Fibroblast of skin of left quadriceps (primary cell): ENCODE measurements around the gene CDH22.

ENCODE experiments used
- DNase-seq, 2 experiments: peaks; one replicate each; pipeline ENCODE4 v3.0.0-alpha.2; 2013; ENCODE audit warnings: low read depth in 2 of 2

CDH22 gene

DNA sequence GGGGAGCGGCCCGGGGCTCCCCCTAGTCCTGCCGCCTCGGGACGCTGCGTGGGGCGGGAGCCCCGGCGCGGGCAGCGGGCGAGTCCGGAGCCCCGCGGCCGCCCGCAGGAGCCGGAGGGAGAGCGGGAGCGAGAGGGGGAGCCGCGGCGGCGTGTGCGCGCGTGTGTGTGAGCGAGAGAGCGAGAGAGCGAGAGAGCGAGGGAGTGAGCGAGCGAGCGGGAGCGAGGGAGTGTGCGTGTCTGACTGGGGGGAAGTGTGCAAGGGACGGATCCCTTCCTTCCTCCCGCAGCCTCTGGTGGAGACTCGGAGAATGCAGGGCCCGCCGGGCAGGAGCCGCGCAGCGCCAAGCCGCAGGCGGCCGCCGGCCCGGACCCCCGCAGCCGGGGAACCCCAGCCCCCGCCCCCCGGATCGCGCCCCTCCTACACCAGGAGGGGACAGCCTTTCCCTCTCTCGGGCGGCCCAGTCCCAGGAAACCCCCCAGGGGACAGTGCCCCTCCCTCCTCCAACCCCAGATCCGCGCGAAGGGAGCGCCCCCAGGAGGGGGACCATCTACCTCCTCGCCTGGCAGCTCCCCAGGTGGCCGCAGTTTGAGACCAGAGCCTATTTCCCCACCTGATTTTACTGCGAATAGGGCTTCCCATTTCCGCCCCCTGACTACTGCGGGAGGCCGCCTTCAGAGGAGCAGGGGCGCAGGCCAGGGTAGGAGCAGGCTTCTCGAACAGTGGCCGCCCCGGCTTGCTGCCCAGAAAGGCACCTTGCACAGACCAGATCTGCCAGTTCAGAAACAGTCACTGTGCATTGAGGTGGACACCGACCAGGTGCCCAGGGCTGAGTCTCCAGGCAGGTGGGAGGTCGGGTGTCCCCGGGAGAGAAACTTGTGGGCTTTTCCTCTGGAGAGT is at the start of gene CDH22:
Gene CDH22 (minus strand): TSS at position 241 of the 900 bp plus-strand sequence. CDS start 57,204 bp downstream, outside the sequence.
- DNase-seq, result no peak

GRCh38 chr20:46357030-46357514 is 48.8 kb upstream of the CDH22 start:
- DNase-seq, result no peak

DNA sequence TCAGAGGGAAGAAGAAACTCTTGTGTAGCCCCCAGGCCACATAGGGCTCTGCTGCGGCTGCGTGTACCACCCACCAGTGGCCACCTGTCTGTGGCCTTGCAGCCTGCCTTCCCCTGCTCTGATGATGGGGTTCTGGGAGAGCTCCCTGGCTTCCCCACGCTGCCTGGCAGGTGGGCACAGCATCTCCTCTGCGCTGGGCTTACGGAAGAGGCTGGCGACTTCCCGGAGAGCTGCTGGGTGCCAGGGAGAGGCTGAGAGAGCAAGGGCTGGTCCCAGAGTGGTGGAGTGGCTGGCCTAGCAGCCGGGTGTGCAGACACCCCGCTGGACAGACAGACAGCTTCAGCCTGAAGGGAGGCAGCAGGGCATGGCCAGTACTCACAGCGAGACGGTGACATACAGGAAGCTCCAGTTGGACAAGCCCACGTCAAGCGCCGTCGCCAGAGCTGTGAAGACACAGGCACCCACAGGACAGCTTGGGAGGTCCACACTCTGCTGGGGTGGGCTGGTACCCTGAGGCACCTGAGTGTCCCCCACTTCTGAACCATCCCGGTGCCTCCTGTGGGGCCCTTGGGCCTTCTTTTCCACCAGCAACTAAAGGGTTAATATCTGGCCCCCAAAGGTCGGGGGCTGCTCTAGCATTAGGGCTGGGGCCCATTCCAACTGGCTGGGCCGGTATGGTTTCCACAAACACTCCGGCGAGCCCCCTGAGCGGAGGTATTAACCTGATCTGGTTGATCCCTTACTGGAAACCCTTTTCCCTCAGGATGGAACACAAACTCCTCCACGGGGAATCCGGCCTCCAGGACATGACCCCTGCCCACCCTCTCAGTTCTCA is 48.1 kb upstream of the CDH22 start:
- DNase-seq, result no peak

- no peak for DNase-seq
These were observed 47.5 kb upstream of the CDH22 start for GRCh38 chr20:46355778-46356177.

GRCh38 chr20:46354920-46355654 is 46.8 kb upstream of the CDH22 start:
- no peak for DNase-seq

DNA sequence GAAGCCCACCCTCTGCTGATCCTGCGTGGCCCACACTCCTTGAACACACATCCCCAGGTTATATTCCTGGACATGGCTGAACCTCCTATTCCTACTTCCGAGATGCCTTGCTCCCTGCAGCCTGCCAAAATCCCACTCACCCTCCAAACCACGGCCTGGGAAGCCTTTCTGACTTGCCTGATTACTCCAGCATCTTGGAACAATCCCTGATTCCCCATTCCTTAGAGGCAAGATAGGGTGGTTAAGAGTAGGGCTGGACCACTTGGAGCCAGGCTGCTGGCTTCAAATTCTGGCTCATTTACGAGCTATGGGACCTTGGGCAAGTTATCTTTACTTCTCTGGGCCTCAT is 45.9 kb upstream of the CDH22 start:
- no peak for DNase-seq

- DNase-seq, result no peak
These were observed 45.4 kb upstream of the CDH22 start for GRCh38 chr20:46353500-46354206.

GRCh38 chr20:46352370-46352938 is 44.2 kb upstream of the CDH22 start:
- no peak for DNase-seq

- no peak for DNase-seq
These were observed 43.2 kb upstream of the CDH22 start for GRCh38 chr20:46351357-46352058.

DNA sequence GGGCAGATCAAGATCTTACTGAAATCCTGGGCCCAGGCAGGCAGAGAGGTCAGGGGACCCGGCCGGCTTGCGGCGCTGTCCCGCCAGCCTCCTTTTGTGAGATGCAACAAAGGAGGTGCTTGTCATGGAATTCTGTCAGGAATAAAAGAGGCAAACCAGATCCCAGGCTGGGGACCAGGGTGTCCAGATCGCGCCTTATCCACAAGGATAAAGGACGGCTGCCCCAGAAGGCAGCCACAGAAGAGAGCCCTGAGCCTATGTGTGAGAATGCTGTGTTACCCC is 42.6 kb upstream of the CDH22 start:
- DNase-seq, result no peak

GRCh38 chr20:46350201-46350985 is 42.1 kb upstream of the CDH22 start:
- DNase-seq, result peak; percentile 48 to 60

DNA sequence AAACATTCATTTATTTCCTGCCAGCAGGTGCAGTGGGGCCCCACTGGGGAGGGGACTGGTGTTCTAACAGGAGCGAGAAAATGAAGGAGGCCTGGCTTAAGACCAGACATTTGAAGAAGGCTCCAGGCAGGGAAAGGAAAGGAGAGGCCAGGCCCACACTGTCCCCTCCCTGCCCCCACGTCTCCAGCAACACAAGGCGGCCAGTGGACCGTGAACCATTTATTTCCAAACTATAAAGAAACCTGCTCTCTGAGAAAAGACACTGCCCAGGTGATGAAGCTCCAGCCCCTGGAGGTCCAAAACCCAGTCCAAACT is 41.4 kb upstream of the CDH22 start:
- no peak for DNase-seq

- peak in 1 of 2 experiments; percentile 15 for DNase-seq
These were observed 40.9 kb upstream of the CDH22 start for GRCh38 chr20:46349035-46349741.

DNA sequence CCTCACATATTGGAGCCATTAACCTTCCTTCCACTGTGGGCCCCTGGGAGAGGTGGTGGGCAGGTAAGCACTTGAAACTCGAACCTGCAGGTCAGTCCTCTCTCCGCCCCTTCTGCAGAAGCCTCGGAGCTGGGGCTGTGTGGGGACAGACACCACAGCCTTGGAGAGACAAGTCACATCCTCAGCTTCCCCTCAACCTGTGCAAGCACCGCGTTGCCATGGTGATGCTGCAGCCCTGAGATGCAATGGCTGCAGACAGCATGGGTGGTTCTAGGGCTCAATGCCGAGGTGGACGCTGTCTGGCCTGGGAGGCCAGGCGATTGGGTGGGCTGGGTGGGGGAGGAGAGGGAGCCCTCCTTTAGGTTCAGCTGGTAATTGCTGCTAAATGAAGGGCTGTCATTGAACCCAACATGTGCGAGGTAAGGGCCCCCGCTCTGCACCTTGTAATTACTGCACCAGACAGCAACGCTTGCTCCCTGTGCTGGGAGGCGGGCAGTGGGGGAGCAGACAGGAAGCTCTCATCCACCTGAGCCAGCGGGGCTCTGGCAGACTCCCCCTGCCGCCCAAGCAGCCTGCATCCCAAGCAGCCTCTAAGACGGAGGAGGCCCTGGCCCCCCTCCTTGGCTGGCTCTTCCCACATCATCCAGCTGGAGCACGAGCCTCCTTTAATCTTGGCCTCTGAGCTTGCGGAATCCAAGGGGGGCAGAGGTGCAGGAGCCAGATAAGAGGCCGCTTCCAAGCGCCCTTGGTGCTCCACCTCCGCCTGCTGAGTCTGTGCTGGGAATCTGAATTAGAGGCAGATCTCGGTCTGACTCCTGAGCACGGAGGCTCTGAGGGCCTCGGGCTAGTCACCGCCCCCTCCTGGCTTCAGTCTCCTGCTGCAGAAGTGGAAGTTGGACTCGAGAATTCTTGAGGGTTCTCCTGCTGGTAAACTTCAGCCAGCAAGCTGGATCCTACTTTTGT is 39.8 kb upstream of the CDH22 start:
- DNase-seq, result no peak

- no peak for DNase-seq
These were observed 38.5 kb upstream of the CDH22 start for GRCh38 chr20:46346770-46347169.

- no peak for DNase-seq
These were observed 36.3 kb upstream of the CDH22 start for GRCh38 chr20:46344488-46345162.

DNA sequence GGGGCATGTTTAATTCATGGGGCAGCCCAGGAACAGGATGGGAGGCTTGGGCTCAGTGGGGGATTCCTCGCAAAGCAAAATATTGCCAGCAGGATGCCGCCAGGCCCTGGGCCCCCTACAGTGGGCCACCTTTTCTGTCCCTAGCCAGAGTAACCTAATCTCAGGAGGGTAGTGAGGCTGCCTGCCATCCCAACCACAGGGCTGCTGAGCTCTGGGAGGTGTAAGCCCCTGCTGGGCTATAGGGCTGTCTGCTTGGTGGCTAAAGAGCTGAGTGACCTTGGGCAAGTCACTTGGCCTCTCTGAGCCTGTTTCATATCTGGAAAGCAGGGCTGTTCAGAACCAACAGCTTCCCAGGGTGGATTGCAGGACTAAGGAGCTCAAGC is 35.7 kb upstream of the CDH22 start:
- no peak for DNase-seq
